B cell (primary cell): Measurements from ENCODE around the gene MET. TPM values are rescaled to one million over a fixed set of nuclear protein-coding genes. Genes with fewer than 3 reads are reported as not detected.

Source experiments
- ATAC-seq: fragments of 200-7000 bp; cut with Tn5 transposase; one replicate; pipeline ENCODE4 v1.10.0; 2021; ENCODE audit warnings: low read depth, mild to moderate bottlenecking, moderate number of reproducible peaks, moderate library complexity
- CTCF ChIA-PET: fragments of 350-600 bp; sonication (Branson Sonifier 250); formaldehyde crosslinking; loops from one replicate; lab custom pipeline; 2021; ENCODE audit warnings: antibody characterized with exemption, inconsistent platforms; lab: Charles Lee
- POLR2A ChIA-PET: fragments of 350-600 bp; sonication (Branson Sonifier 250); formaldehyde crosslinking; loops from one replicate; lab custom pipeline; 2021; ENCODE audit warnings: antibody characterized with exemption; lab: Charles Lee
- DNase-seq: peaks from one replicate; pipeline ENCODE4 v3.0.0; 2013
- H2AFZ ChIP-seq: 2 replicates; pipeline ENCODE4 v1.6.1; 2012; ENCODE audit warnings: mild to moderate bottlenecking, low read depth, low read length; ENCODE audit not compliant: insufficient read depth, poor library complexity, severe bottlenecking
- H3K27ac ChIP-seq, 2 donors: 1 replicate in 1 of 2; 2 replicates in 1 of 2; pipeline ENCODE4 v1.5.1; 2012 to 2013; ENCODE audit warnings: low read length in 2 of 2, mild to moderate bottlenecking in 2 of 2, moderate library complexity in 1 of 2
- H3K27me3 ChIP-seq, 4 experiments: fragments of 200-600 bp in 1 of 4; sonication (generic) in 1 of 4; replicated peaks in 1 of 4; 1 replicate in 2 of 4; 2 replicates in 2 of 4; pipeline versions ENCODE4 v1.6.1 to v1.7.0; 2013 to 2016; ENCODE audit warnings: low read length in 3 of 4, mild to moderate bottlenecking in 2 of 4, mixed read lengths in 1 of 4, moderate library complexity in 1 of 4; ENCODE audit not compliant: insufficient read depth in 4 of 4, control insufficient read depth in 3 of 4; ENCODE audit errors: control extremely low read depth in 1 of 4
- H3K36me3 ChIP-seq, 2 experiments: replicated peaks in 1 of 2; 1 replicate in 1 of 2; 2 replicates in 1 of 2; pipeline versions ENCODE4 v1.6.1 to v1.7.1; 2013; ENCODE audit warnings: low read length in 1 of 2; ENCODE audit not compliant: insufficient read depth in 2 of 2, control insufficient read depth in 1 of 2; ENCODE audit errors: control extremely low read depth in 1 of 2, extremely low read depth in 1 of 2
- H3K4me1 ChIP-seq, 2 donors: fragments of 200-600 bp in 1 of 2; sonication (generic) in 1 of 2; 1 replicate in 1 of 2; 2 replicates in 1 of 2; pipeline versions ENCODE4 v1.5.1 to v1.6.1; 2013 to 2017; ENCODE audit warnings: low read length in 2 of 2; ENCODE audit not compliant: control insufficient read depth in 2 of 2, insufficient read depth in 2 of 2
- H3K4me2 ChIP-seq: replicated peaks from 2 replicates; pipeline ENCODE3; 2012; ENCODE audit warnings: mild to moderate bottlenecking, low read depth, low read length; ENCODE audit not compliant: poor library complexity, severe bottlenecking
- H3K4me3 ChIP-seq, 5 experiments: fragments of 200-600 bp in 1 of 5; sonication (generic) in 1 of 5; 1 replicate in 3 of 5; 2 replicates in 2 of 5; pipeline versions ENCODE4 v1.5.1 to v1.7.0; 2011 to 2016; ENCODE audit warnings: low read length in 4 of 5, mild to moderate bottlenecking in 4 of 5, low read depth in 2 of 5, control low read depth in 1 of 5, moderate library complexity in 1 of 5; ENCODE audit not compliant: insufficient read depth in 1 of 5; ENCODE audit errors: control extremely low read depth in 1 of 5, extremely low read depth in 1 of 5
- H3K79me2 ChIP-seq: fragments of 200-600 bp; sonication (generic); one replicate; pipeline ENCODE4 v1.6.0; 2016; ENCODE audit warnings: low read length; ENCODE audit not compliant: control insufficient read depth, insufficient read depth
- H3K9ac ChIP-seq: fragments of 200-600 bp; sonication (generic); 2 replicates; pipeline ENCODE4 v1.6.1; 2017; ENCODE audit warnings: mild to moderate bottlenecking, low read length, moderate library complexity
- H3K9me3 ChIP-seq, 3 donors: one replicate each; pipeline versions ENCODE4 v1.6.1 to v1.7.1; 2013; ENCODE audit warnings: low read length in 2 of 3; ENCODE audit not compliant: control insufficient read depth in 2 of 3, insufficient read depth in 1 of 3; ENCODE audit errors: control extremely low read depth in 1 of 3
- H4K20me1 ChIP-seq: 2 replicates; pipeline ENCODE4 v1.6.0; 2012; ENCODE audit warnings: mild to moderate bottlenecking, low read length; ENCODE audit not compliant: insufficient read depth, control insufficient read depth, poor library complexity, severe bottlenecking
- H3K27ac Mint-ChIP-seq: one replicate; pipeline ENCODE4 v1.8.0; 2021; ENCODE audit warnings: mixed read lengths
- H3K27me3 Mint-ChIP-seq: one replicate; pipeline ENCODE4 v1.8.0; 2021; ENCODE audit warnings: mixed read lengths
- H3K4me1 Mint-ChIP-seq: one replicate; pipeline ENCODE4 v1.8.0; 2021; ENCODE audit warnings: mixed read lengths
- H3K4me3 Mint-ChIP-seq: one replicate; pipeline ENCODE4 v1.8.0; 2021; ENCODE audit warnings: mixed read lengths
- H3K9me3 Mint-ChIP-seq: one replicate; pipeline ENCODE4 v1.8.0; 2022; ENCODE audit warnings: mixed read lengths; ENCODE audit not compliant: insufficient read depth
- EZH2 ChIP-seq: IDR thresholded peaks from 2 replicates; pipeline ENCODE4 v1.6.1; 2012; ENCODE audit warnings: borderline replicate concordance, low read depth, mild to moderate bottlenecking, moderate library complexity, low read length; ENCODE audit not compliant: insufficient read depth, poor library complexity, severe bottlenecking
- WGBS: methylation state at CpG from one replicate; pipeline ENCODE4 v1.1.5; 2013; ENCODE audit warnings: missing lambda C conversion rate; ENCODE audit not compliant: insufficient coverage; 5-methylcytosine and 5-hydroxymethylcytosine counted together
- intact Hi-C: fragments of 100-400 bp; cut with micrococcal nuclease; formaldehyde crosslinking; loops from one replicate; pipeline ENCODE4 v1.10.0; 2022
- polyA plus RNA-seq: library from polyadenylated mRNA; depleted of rRNA; stranded (reverse); fragments of >200 nt; gene quantifications from 2 replicates; pipeline ENCODE4 v1.2.3, GENCODE V29; 2012
- total RNA-seq, 2 donors: library from RNA; stranded (reverse); fragments of 120-200 nt in 1 of 2; gene quantifications; 1 replicate in 1 of 2; 2 replicates in 1 of 2; pipeline versions ENCODE4 v1.2.3 to v1.2.4, GENCODE V29; 2013 to 2022
- TF ChIP-seq, protein P1 (sequence below): fragments of 200-600 bp; IDR thresholded peaks from one replicate; pipeline ENCODE4 v1.8.0; 2022; ENCODE audit warnings: antibody characterized with exemption, mild to moderate bottlenecking

MET gene
- total and polyA plus RNA-seq, 2 donors (not counting 1 experiment from before 2014, with no cell fraction given) = 0.03 to 0.59 TPM

DNA sequence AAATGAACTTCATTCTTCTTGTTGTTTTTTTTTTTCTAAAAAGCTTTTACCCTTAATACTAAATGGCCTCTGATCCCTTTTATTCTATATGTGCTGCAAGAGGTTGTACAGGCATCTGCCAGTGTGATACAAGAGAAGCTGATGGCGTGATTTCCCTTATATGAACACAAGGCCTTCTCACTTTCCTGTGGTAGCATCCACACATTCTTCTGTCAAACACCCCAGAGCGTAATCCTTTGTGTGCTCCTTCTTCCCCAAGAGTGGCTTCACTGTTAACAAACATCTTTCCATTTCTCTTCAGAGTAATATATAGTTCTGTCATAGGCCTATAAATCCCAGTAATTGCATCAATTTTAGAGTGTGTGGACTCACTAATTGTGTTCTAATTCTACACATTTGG lies 104.0 kb downstream of the MET start:
- ChIA-PET CTCF (no interaction called here), POLR2A (no interaction called here)
- Histone ChIP-seq H3K79me2 (no peaks in the 10 kb centered on the region), H3K4me1 (no peaks in the 10 kb centered on the region), H4K20me1 (no peaks in the 10 kb centered on the region), H2AFZ (no peak overlapping the region), H3K4me3 (no peak overlapping the region), H3K9ac (no peak overlapping the region), H3K9me3 (no peaks in the 10 kb centered on the region), H3K4me2 (no peak overlapping the region), H3K27ac (no peak overlapping the region), H3K27me3 (peaks cover 0 to 5% (median 1%) of the 10 kb centered on the region in 4 experiments), H3K36me3 (no peaks in the 10 kb centered on the region)
- Mint-ChIP-seq H3K4me3 (no peak overlapping the region), H3K27ac (no peak overlapping the region), H3K4me1 (no peaks in the 10 kb centered on the region), H3K27me3 (no peaks in the 10 kb centered on the region), H3K9me3 (no peaks in the 10 kb centered on the region)
- DNase-seq (no peak), ATAC-seq (no peak)
- intact Hi-C loops = no loop called here
- 100% methylated on average over 1 of the region's 2 CpGs for WGBS
- TF ChIP-seq, protein P1, sequence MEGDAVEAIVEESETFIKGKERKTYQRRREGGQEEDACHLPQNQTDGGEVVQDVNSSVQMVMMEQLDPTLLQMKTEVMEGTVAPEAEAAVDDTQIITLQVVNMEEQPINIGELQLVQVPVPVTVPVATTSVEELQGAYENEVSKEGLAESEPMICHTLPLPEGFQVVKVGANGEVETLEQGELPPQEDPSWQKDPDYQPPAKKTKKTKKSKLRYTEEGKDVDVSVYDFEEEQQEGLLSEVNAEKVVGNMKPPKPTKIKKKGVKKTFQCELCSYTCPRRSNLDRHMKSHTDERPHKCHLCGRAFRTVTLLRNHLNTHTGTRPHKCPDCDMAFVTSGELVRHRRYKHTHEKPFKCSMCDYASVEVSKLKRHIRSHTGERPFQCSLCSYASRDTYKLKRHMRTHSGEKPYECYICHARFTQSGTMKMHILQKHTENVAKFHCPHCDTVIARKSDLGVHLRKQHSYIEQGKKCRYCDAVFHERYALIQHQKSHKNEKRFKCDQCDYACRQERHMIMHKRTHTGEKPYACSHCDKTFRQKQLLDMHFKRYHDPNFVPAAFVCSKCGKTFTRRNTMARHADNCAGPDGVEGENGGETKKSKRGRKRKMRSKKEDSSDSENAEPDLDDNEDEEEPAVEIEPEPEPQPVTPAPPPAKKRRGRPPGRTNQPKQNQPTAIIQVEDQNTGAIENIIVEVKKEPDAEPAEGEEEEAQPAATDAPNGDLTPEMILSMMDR = no peak
- TF ChIP-seq EZH2 = no peak

DNA sequence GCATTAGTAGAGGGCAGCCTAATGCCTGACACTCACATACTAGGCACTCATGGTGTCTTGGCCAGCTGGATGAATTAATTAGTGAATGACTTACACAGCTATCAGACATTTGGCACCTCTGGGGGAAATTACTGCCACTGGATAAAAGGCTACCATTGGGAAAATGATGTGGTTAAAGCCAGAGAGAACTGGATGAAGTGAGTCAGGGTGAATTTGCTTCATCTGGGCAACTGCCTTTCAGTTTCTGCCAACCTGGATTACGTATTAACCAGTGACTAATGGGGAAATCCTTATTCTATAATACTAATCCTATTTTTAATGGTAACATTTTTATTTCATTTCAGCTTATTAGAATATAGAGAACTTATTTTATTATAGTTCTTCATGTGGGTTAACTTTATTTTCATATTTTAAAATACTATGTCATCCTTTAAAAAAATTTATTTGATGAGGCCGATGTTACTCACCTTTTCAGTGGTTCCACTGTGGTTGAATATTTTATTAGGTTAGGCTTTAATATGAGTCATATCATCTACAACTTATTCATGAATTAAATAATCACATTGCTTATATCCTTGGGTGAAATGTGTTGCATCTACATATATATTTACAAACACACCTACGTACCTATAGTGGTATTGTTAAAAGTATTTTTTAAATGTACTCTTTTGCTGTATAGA lies 104.8 kb downstream of the MET start:
- peaks cover 0 to 5% (median 1%) of the 10 kb centered on the region in 4 experiments for H3K27me3 ChIP-seq
- H3K9ac ChIP-seq = no peak overlapping the region
- no peaks in the 10 kb centered on the region for H3K36me3 ChIP-seq
- H4K20me1 ChIP-seq = no peaks in the 10 kb centered on the region
- ChIA-PET POLR2A (no interaction called here), CTCF (interaction anchor here (0.9 to 1.9 kb wide), 4 partner anchors 10 to 186 kb away, joined by 3 to 5 read pairs (median 3); no protein-coding TSS in a partner anchor)
- ATAC-seq (no peak), DNase-seq (no peak)
- H3K4me1 ChIP-seq = no peaks in the 10 kb centered on the region
- no peaks in the 10 kb centered on the region for H3K9me3 ChIP-seq
- no peaks in the 10 kb centered on the region for H3K27me3 Mint-ChIP-seq
- TF ChIP-seq EZH2 = no peak
- TF ChIP-seq, protein P1 = no peak
- H3K79me2 ChIP-seq = no peaks in the 10 kb centered on the region
- no peaks in the 10 kb centered on the region for H3K4me1 Mint-ChIP-seq
- H3K4me2 ChIP-seq = no peak overlapping the region
- H3K4me3 ChIP-seq = no peak overlapping the region
- intact Hi-C loops = no loop called here
- H3K27ac ChIP-seq = no peak overlapping the region
- H2AFZ ChIP-seq = no peak overlapping the region
- H3K27ac Mint-ChIP-seq = no peak overlapping the region
- H3K9me3 Mint-ChIP-seq = no peaks in the 10 kb centered on the region
- no peak overlapping the region for H3K4me3 Mint-ChIP-seq
- WGBS = no CpG with 5 or more reads among the region's 3 CpGs
